Testis (tissue), 3 donors: ENCODE measurements around the gene HRC. TPM values are rescaled to one million over a fixed set of nuclear protein-coding genes. Genes with fewer than 3 reads are reported as not detected.

Experiments used
- DNase-seq: peaks from one replicate; pipeline ENCODE4 v3.0.0-alpha.2; 2019
- H3K27ac ChIP-seq, 2 donors: fragments of 200-600 bp; sonication (generic); one replicate each; pipeline ENCODE4 v1.5.1; 2019
- H3K27me3 ChIP-seq: fragments of 200-600 bp; sonication (generic); one replicate; pipeline ENCODE4 v1.5.1; 2019
- H3K36me3 ChIP-seq: fragments of 200-600 bp; sonication (generic); one replicate; pipeline ENCODE4 v1.5.1; 2017; ENCODE audit warnings: low read depth; ENCODE audit errors: missing control alignments
- H3K4me1 ChIP-seq: fragments of 200-600 bp; sonication (generic); one replicate; pipeline ENCODE4 v1.5.1; 2019
- H3K4me3 ChIP-seq, 2 donors: fragments of 200-600 bp; sonication (generic); one replicate each; pipeline ENCODE4 v1.5.1; 2017 to 2019
- H3K9me3 ChIP-seq: fragments of 200-600 bp; sonication (generic); one replicate; pipeline ENCODE4 v1.5.1; 2017
- CTCF ChIP-seq, 3 experiments: fragments of 450-650 bp in 2 of 3; fragments of 200-600 bp in 1 of 3; sonication (generic) in 1 of 3; IDR thresholded peaks; one replicate each; pipeline ENCODE4 v1.5.1; 2016 to 2019; ENCODE audit warnings: antibody characterized with exemption in 3 of 3, mild to moderate bottlenecking in 2 of 3, moderate library complexity in 1 of 3
- POLR2A ChIP-seq: fragments of 450-650 bp; IDR thresholded peaks from one replicate; pipeline ENCODE4 v1.6.1; 2017; ENCODE audit warnings: antibody characterized with exemption, mild to moderate bottlenecking, moderate library complexity
- WGBS, 2 donors: methylation state at CpG; one replicate each; pipeline ENCODE4 v1.1.5; 2018; 5-methylcytosine and 5-hydroxymethylcytosine counted together
- intact Hi-C: fragments of 100-400 bp; cut with DNase I; formaldehyde crosslinking; loops from one replicate; pipeline ENCODE4 v1.15.1; 2023; ENCODE audit warnings: low total_unique reads
- polyA plus RNA-seq: library from polyadenylated mRNA; stranded (reverse); fragments of 350-450 nt; fragmentation: Illumina TruSeq; extraction: RNeasy Lipid Tissue Mini Kit (QIAGEN cat#74804); gene quantifications from one replicate; pipeline ENCODE4 v1.2.3, GENCODE V29; 2014; ENCODE audit warnings: low read depth, low replicate concordance; ENCODE audit not compliant: insufficient read depth
- total RNA-seq, 2 donors: library from RNA; depleted of rRNA; stranded (reverse); fragments of >200 nt; gene quantifications; one replicate each; pipeline ENCODE4 v1.2.3, GENCODE V29; 2016

Gene HRC
- total and polyA plus RNA-seq, 3 donors from 2014 or later, result 1.8 to 5.4 (median 4.1) TPM

- Histone ChIP-seq H3K27me3 (no peaks in the 10 kb centered on the region), H3K9me3 (no peaks in the 10 kb centered on the region), H3K36me3 (no peaks in the 10 kb centered on the region), H3K4me1 (peaks cover 22% of the 10 kb centered on the region), H3K27ac (no peak overlapping the region), H3K4me3 (no peak overlapping the region)
- DNase-seq, result no peak
- intact Hi-C loops, result no loop called here
- TF ChIP-seq POLR2A, result no peak
- 77 to 89% methylated on average over 2 of the region's 2 CpGs for WGBS, 2 donors
These were observed 34.3 kb downstream of the HRC start for GRCh38 chr19:49120868-49121267.

- no peak overlapping the region for H3K27ac ChIP-seq
- peak overlapping the region; percentile 49 to 50 for H3K4me3 ChIP-seq
- intact Hi-C loops, result no loop called here
- H3K27me3 ChIP-seq, result no peaks in the 10 kb centered on the region
- no peak for TF ChIP-seq CTCF (IDR thresholded peaks at IDR 0.05)
- no peak for TF ChIP-seq POLR2A
- peaks cover 22% of the 10 kb centered on the region for H3K4me1 ChIP-seq
- DNase-seq, result no peak
- WGBS, 2 donors, result 11 to 13% methylated on average over 11 to 16 of the region's 16 CpGs
- no peaks in the 10 kb centered on the region for H3K36me3 ChIP-seq
- H3K9me3 ChIP-seq, result no peaks in the 10 kb centered on the region
These were observed 34.9 kb downstream of the HRC start for GRCh38 chr19:49120325-49120683.

GRCh38 chr19:49119411-49120324, 35.5 kb downstream of the HRC start, which contains the start of gene PPFIA3:
Gene PPFIA3 (plus strand): TSS chr19:49119544. CDS start chr19:49127874, 8,330 bp downstream.
- no peaks in the 10 kb centered on the region for H3K9me3 ChIP-seq
- peak; percentile 77 for DNase-seq
- H3K36me3 ChIP-seq, result no peaks in the 10 kb centered on the region
- TF ChIP-seq CTCF (IDR thresholded peaks at IDR 0.05) (no peak), POLR2A (no peak)
- peak within 1 kb of the TSS; percentile 50 to 56 for H3K4me3 ChIP-seq
- H3K27ac ChIP-seq, result peak within 1 kb of the TSS; percentile 69 to 94
- intact Hi-C loops, result no loop called here
- WGBS, 2 donors, result 1% methylated on average over 33 to 54 of the region's 90 CpGs
- H3K27me3 ChIP-seq, result no peaks in the 10 kb centered on the region
- H3K4me1 ChIP-seq, result peaks cover 22% of the 10 kb centered on the region

GRCh38 chr19:49118565-49119410, 36.4 kb downstream of the HRC start, which contains the start of gene C19orf73:
Gene C19orf73 (minus strand): TSS chr19:49119143. CDS start chr19:49119022, 121 bp downstream.
- Histone ChIP-seq H3K9me3 (no peaks in the 10 kb centered on the region), H3K4me3 (peak within 1 kb of the TSS; percentile 50 to 56), H3K27me3 (no peaks in the 10 kb centered on the region), H3K4me1 (peaks cover 25% of the 10 kb centered on the region), H3K36me3 (no peaks in the 10 kb centered on the region), H3K27ac (peak within 1 kb of the TSS; percentile 69 to 94)
- intact Hi-C loops, result no loop called here
- 1 to 4% methylated on average over 7 to 69 of the region's 85 CpGs for WGBS, 2 donors
- TF ChIP-seq POLR2A (no peak), CTCF (IDR thresholded peaks at IDR 0.05) (peak in 2 of 3 experiments; percentile 19 to 32)
- DNase-seq, result peak; percentile 96
